Body of pancreas (tissue), 4 donors: ENCODE measurements around the gene MYADML2.

Source experiments
- POLR2A ChIP-seq, 3 donors: fragments of 450-650 bp; IDR thresholded peaks; one replicate each; pipeline ENCODE4 v1.6.1; 2016; ENCODE audit warnings: antibody characterized with exemption in 3 of 3, mild to moderate bottlenecking in 2 of 3
- TF ChIP-seq, protein P1 (sequence below), 7 experiments: fragments of 450-650 bp in 4 of 7; fragments of 200-600 bp in 3 of 7; sonication (generic) in 3 of 7; IDR thresholded peaks; one replicate each; pipeline ENCODE4 v1.5.1; 2016 to 2019; ENCODE audit warnings: antibody characterized with exemption in 7 of 7

GRCh38 chr17:81957691-81958432 is 10.8 kb upstream of the MYADML2 start:
- TF ChIP-seq POLR2A (IDR thresholded peaks at IDR 0.05) = no peak
- TF ChIP-seq, protein P1, sequence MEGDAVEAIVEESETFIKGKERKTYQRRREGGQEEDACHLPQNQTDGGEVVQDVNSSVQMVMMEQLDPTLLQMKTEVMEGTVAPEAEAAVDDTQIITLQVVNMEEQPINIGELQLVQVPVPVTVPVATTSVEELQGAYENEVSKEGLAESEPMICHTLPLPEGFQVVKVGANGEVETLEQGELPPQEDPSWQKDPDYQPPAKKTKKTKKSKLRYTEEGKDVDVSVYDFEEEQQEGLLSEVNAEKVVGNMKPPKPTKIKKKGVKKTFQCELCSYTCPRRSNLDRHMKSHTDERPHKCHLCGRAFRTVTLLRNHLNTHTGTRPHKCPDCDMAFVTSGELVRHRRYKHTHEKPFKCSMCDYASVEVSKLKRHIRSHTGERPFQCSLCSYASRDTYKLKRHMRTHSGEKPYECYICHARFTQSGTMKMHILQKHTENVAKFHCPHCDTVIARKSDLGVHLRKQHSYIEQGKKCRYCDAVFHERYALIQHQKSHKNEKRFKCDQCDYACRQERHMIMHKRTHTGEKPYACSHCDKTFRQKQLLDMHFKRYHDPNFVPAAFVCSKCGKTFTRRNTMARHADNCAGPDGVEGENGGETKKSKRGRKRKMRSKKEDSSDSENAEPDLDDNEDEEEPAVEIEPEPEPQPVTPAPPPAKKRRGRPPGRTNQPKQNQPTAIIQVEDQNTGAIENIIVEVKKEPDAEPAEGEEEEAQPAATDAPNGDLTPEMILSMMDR (IDR thresholded peaks at IDR 0.05) = no peak
